H9 (cell line): ENCODE measurements around the gene MYO1F. TPM values are rescaled to one million over a fixed set of nuclear protein-coding genes. Genes with fewer than 3 reads are reported as not detected.

ENCODE experiments used
- DNase-seq: peaks from one replicate; pipeline ENCODE4 v3.0.0-alpha.2; 2017
- H2AFZ ChIP-seq: one replicate; pipeline ENCODE4 v1.6.1; 2013; ENCODE audit warnings: mild to moderate bottlenecking, low read length, control low read depth, moderate library complexity
- H2AK5ac ChIP-seq: 2 replicates; pipeline ENCODE4 v1.6.1; 2013; ENCODE audit warnings: low read length, control low read depth, mixed read lengths; ENCODE audit not compliant: insufficient read length
- H2BK120ac ChIP-seq: one replicate; pipeline ENCODE4 v1.6.1; 2013; ENCODE audit warnings: low read depth, mild to moderate bottlenecking, low read length, control low read depth, inconsistent platforms; ENCODE audit not compliant: poor library complexity, severe bottlenecking
- H2BK12ac ChIP-seq: 2 replicates; pipeline ENCODE4 v1.6.1; 2013; ENCODE audit warnings: low read length, control low read depth, mixed read lengths, low read depth; ENCODE audit not compliant: insufficient read length
- H2BK15ac ChIP-seq: 2 replicates; pipeline ENCODE4 v1.6.1; 2013; ENCODE audit warnings: low read depth, low read length, control low read depth
- H2BK20ac ChIP-seq: one replicate; pipeline ENCODE4 v1.6.1; 2013; ENCODE audit warnings: low read depth, mild to moderate bottlenecking, low read length, control low read depth, inconsistent platforms; ENCODE audit not compliant: poor library complexity, severe bottlenecking
- H2BK5ac ChIP-seq: 2 replicates; pipeline ENCODE4 v1.6.1; 2013; ENCODE audit warnings: low read length, control low read depth, mixed read lengths; ENCODE audit not compliant: insufficient read length
- H3K14ac ChIP-seq: 2 replicates; pipeline ENCODE4 v1.6.1; 2013; ENCODE audit warnings: low read length, control low read depth; ENCODE audit not compliant: insufficient read depth
- H3K18ac ChIP-seq: 2 replicates; pipeline ENCODE4 v1.6.1; 2013; ENCODE audit warnings: low read depth, mild to moderate bottlenecking, mixed read lengths, low read length, control low read depth; ENCODE audit not compliant: insufficient read length
- H3K23ac ChIP-seq: 2 replicates; pipeline ENCODE4 v1.6.1; 2013; ENCODE audit warnings: low read length, control low read depth, mixed read lengths, low read depth; ENCODE audit not compliant: insufficient read length
- H3K23me2 ChIP-seq: 2 replicates; pipeline ENCODE4 v1.6.1; 2013; ENCODE audit warnings: low read depth, mild to moderate bottlenecking, mixed read lengths, low read length, control low read depth; ENCODE audit not compliant: insufficient read length, poor library complexity, severe bottlenecking
- H3K27ac ChIP-seq: 2 replicates; pipeline ENCODE4 v1.5.1; 2013; ENCODE audit warnings: low read length, control low read depth, mixed read lengths, low read depth; ENCODE audit not compliant: insufficient read length
- H3K27me3 ChIP-seq: 2 replicates; pipeline ENCODE4 v1.6.1; 2013; ENCODE audit warnings: low read length, control low read depth, inconsistent platforms; ENCODE audit not compliant: insufficient read depth
- H3K4ac ChIP-seq: 2 replicates; pipeline ENCODE4 v1.6.1; 2013; ENCODE audit warnings: low read depth, mild to moderate bottlenecking, control low read depth, inconsistent platforms, low read length, moderate library complexity
- H3K4me1 ChIP-seq: 2 replicates; pipeline ENCODE4 v1.6.1; 2013; ENCODE audit warnings: low read length, control low read depth, inconsistent platforms; ENCODE audit not compliant: insufficient read depth
- H3K4me2 ChIP-seq: 2 replicates; pipeline ENCODE4 v1.6.1; 2013; ENCODE audit warnings: low read length, control low read depth, mixed read lengths; ENCODE audit not compliant: insufficient read length, insufficient read depth
- H3K56ac ChIP-seq: 2 replicates; pipeline ENCODE4 v1.6.1; 2013; ENCODE audit warnings: low read depth, mild to moderate bottlenecking, mixed read lengths, low read length, control low read depth; ENCODE audit not compliant: insufficient read length
- H3K79me1 ChIP-seq: 2 replicates; pipeline ENCODE4 v1.6.1; 2013; ENCODE audit warnings: low read depth, mild to moderate bottlenecking, moderate library complexity, low read length, control low read depth, inconsistent platforms; ENCODE audit not compliant: insufficient read depth, poor library complexity, severe bottlenecking
- H3K79me2 ChIP-seq: 2 replicates; pipeline ENCODE4 v1.6.1; 2013; ENCODE audit warnings: low read length, control low read depth, inconsistent platforms; ENCODE audit not compliant: insufficient read depth
- H3K9ac ChIP-seq: 2 replicates; pipeline ENCODE4 v1.6.1; 2013; ENCODE audit warnings: low read length, control low read depth, mixed read lengths; ENCODE audit not compliant: insufficient read length; ENCODE audit errors: extremely low read depth
- H3K9me3 ChIP-seq: one replicate; pipeline ENCODE4 v1.6.1; 2013; ENCODE audit warnings: low read depth, low read length, inconsistent platforms; ENCODE audit not compliant: control insufficient read depth
- H3T11ph ChIP-seq: one replicate; pipeline ENCODE4 v1.6.1; 2013; ENCODE audit warnings: mild to moderate bottlenecking, low read length, control low read depth, inconsistent platforms
- H4K20me1 ChIP-seq: one replicate; pipeline ENCODE4 v1.6.1; 2013; ENCODE audit not compliant: control insufficient read depth, insufficient read length, insufficient read depth
- H4K5ac ChIP-seq: 2 replicates; pipeline ENCODE4 v1.6.1; 2013; ENCODE audit warnings: low read depth, mild to moderate bottlenecking, mixed read lengths, low read length, control low read depth; ENCODE audit not compliant: insufficient read length
- H4K8ac ChIP-seq: replicated peaks from 2 replicates; pipeline ENCODE4 v1.6.1; 2013; ENCODE audit warnings: low read length, control low read depth, mixed read lengths, low read depth; ENCODE audit not compliant: insufficient read length
- H4K91ac ChIP-seq: 2 replicates; pipeline ENCODE4 v1.6.1; 2013; ENCODE audit warnings: low read depth, mild to moderate bottlenecking, moderate library complexity, mixed read lengths, low read length, control low read depth; ENCODE audit not compliant: insufficient read length
- H3K27ac Mint-ChIP-seq, 3 experiments: 2 replicates in 2 of 3; 3 replicates in 1 of 3; pipeline ENCODE4 v1.8.0; 2020 to 2021; ENCODE audit warnings: mixed read lengths in 3 of 3, mild to moderate bottlenecking in 1 of 3, moderate library complexity in 1 of 3
- H3K27me3 Mint-ChIP-seq: 2 replicates; pipeline ENCODE4 v1.8.0; 2021; ENCODE audit warnings: low read depth, mild to moderate bottlenecking, moderate library complexity, mixed read lengths
- H3K36me3 Mint-ChIP-seq, 3 experiments: 2 replicates in 2 of 3; 3 replicates in 1 of 3; pipeline ENCODE4 v1.8.0; 2020 to 2021; ENCODE audit warnings: low read depth in 3 of 3, mixed read lengths in 3 of 3; ENCODE audit not compliant: insufficient read depth in 1 of 3
- H3K4me1 Mint-ChIP-seq, 2 experiments: 2 replicates each; pipeline ENCODE4 v1.8.0; 2020; ENCODE audit warnings: mixed read lengths in 2 of 2
- H3K4me3 Mint-ChIP-seq, 2 experiments: 2 replicates in 1 of 2; 3 replicates in 1 of 2; pipeline ENCODE4 v1.8.0; 2020 to 2021; ENCODE audit warnings: mild to moderate bottlenecking in 2 of 2, mixed read lengths in 2 of 2, moderate library complexity in 1 of 2
- H3K9me3 Mint-ChIP-seq, 2 experiments: 2 replicates in 1 of 2; 3 replicates in 1 of 2; pipeline ENCODE4 v1.8.0; 2020; ENCODE audit warnings: mild to moderate bottlenecking in 2 of 2, mixed read lengths in 2 of 2, moderate library complexity in 1 of 2
- CTCF ChIP-seq: fragments of 200-600 bp; sonication (generic); conservative IDR thresholded peaks from 3 replicates; pipeline ENCODE4 v1.8.0; 2021; ENCODE audit warnings: antibody characterized with exemption, mild to moderate bottlenecking
- WGBS: extraction: QIAGEN DNeasy Blood & Tissue Kit; methylation state at CpG from one replicate; pipeline ENCODE4 v1.1.7; 2013; ENCODE audit warnings: missing lambda C conversion rate, low lambda C conversion rate, mixed read lengths; ENCODE audit not compliant: insufficient read length; ENCODE audit errors: extremely low coverage; 5-methylcytosine and 5-hydroxymethylcytosine counted together
- total RNA-seq: library from RNA; stranded (reverse); gene quantifications from 2 replicates; pipeline ENCODE4 v1.2.1, GENCODE V29; 2021

The MYO1F gene
- total RNA-seq, 1 experiment from 2014 or later: 1.0 TPM

- Mint-ChIP-seq H3K9me3 (no peaks in the 10 kb centered on the region), H3K4me1 (peaks cover 15 to 28% of the 10 kb centered on the region in 2 experiments), H3K4me3 (no peak overlapping the region), H3K36me3 (no peaks in the 10 kb centered on the region), H3K27me3 (peaks cover 10% of the 10 kb centered on the region), H3K27ac (no peak overlapping the region)
- no peak overlapping the region for H4K8ac ChIP-seq
- no CpG with 5 or more reads among the region's 21 CpGs for WGBS
- H2BK15ac ChIP-seq: no peak overlapping the region
- no peak overlapping the region for H4K5ac ChIP-seq
- H3K9ac ChIP-seq: no peak overlapping the region
- H2BK12ac ChIP-seq: no peak overlapping the region
- DNase-seq: peak; percentile 89
- no peak overlapping the region for H2BK20ac ChIP-seq
- no peak overlapping the region for H3K14ac ChIP-seq
- no peak overlapping the region for H3K27ac ChIP-seq
- no peaks in the 10 kb centered on the region for H4K20me1 ChIP-seq
- H2AFZ ChIP-seq: no peak overlapping the region
- no peaks in the 10 kb centered on the region for H3K79me1 ChIP-seq
- H3K4me1 ChIP-seq: no peaks in the 10 kb centered on the region; the same call in 1 of the 2 replicates
- H4K91ac ChIP-seq: no peak overlapping the region
- H3K4me2 ChIP-seq: no peak overlapping the region
- H2AK5ac ChIP-seq: no peak overlapping the region
- H3K27me3 ChIP-seq: no peaks in the 10 kb centered on the region
- H2BK5ac ChIP-seq: no peak overlapping the region
- no peak overlapping the region for H2BK120ac ChIP-seq
- peak; percentile 100 for TF ChIP-seq CTCF
- no peak overlapping the region for H3K56ac ChIP-seq
- H3T11ph ChIP-seq: no peak overlapping the region
- no peaks in the 10 kb centered on the region for H3K9me3 ChIP-seq
- H3K18ac ChIP-seq: no peak overlapping the region
- no peak overlapping the region for H3K4ac ChIP-seq
- H3K23me2 ChIP-seq: no peaks in the 10 kb centered on the region
- H3K79me2 ChIP-seq: no peaks in the 10 kb centered on the region
- no peak overlapping the region for H3K23ac ChIP-seq
These were observed 3.6 kb upstream of the MYO1F start for GRCh38 chr19:8580710-8581281.
